GM18909 (cell line): Measurements from ENCODE around the gene TUBB2B.
"Not testable (repeated sequence)": the region's sequence is repeated elsewhere in the genome, so short reads cannot be mapped to it uniquely, and the experiment has no call there.

ENCODE experiments used
- ATAC-seq: cut with Tn5 transposase; IDR thresholded peaks from one replicate; pipeline ENCODE4 v1.9.1; 2021; ENCODE audit warnings: mild to moderate bottlenecking; ENCODE audit not compliant: unreplicated experiment, poor library complexity

The TUBB2B gene

DNA sequence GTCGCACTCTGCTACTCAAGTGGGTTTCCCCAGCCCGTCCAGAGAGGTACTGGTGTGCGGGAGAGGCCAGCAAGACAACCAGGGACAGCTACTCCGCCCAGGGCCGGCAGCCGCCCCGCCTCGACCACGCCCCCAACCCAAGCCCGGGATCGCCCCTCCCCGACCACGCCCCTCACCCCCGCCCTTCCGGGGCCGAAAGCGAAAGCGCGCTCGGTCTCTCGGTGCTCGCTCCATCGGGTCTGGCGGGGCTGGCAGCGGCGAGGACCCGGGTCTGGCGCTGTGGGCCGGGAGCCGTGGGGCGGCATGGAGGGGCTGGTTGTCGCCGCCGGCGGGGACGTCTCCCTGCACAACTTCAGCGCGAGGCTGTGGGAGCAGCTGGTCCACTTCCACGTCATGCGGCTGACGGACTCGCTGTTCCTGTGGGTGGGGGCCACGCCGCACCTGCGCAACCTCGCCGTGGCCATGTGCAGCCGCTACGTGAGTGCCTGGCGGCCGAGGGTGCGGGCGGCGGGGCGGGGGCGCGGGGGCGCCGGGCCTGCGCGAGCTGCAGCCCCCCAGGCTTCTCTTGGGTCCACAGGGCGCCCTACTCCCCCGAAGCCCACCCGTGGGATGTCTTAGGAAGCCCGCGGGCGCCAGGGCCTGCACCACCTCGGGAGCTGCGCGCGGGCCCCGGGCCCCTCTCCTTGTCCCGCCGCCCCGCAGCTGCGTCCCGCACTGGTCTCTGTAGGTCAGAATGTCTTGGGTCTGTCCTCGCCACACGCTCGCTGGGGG is 31.5 kb upstream of the TUBB2B start, which contains the start of gene PSMG4:
Gene PSMG4, plus strand, starts transcription at position 228 of the 771 bp plus-strand sequence. Its CDS starts 76 bp downstream, at position 304.
- ATAC-seq = peak; percentile 75

DNA sequence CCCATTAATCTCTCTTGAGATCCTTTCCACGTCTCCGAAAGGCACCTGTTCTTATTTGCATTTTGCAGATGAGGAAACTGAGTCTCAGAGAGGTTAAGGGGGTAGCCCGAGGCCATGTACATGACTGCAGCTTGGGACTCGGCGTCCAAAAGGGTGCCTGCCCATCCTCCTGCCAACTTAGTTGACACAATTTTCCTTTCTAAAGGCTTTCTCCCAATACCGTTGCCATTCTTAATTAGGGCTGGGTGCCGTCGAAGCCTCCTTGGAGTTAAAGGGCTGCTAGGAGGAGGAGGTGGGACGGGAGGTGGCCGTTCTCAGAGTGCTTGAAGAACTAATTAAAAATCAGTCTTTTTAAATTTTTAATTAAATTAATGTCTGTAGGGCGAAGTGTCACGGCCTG is 30.7 kb upstream of the TUBB2B start:
- ATAC-seq = no peak

GRCh38 chr6:3253597-3253961 is 26.1 kb upstream of the TUBB2B start:
- no peak for ATAC-seq

DNA sequence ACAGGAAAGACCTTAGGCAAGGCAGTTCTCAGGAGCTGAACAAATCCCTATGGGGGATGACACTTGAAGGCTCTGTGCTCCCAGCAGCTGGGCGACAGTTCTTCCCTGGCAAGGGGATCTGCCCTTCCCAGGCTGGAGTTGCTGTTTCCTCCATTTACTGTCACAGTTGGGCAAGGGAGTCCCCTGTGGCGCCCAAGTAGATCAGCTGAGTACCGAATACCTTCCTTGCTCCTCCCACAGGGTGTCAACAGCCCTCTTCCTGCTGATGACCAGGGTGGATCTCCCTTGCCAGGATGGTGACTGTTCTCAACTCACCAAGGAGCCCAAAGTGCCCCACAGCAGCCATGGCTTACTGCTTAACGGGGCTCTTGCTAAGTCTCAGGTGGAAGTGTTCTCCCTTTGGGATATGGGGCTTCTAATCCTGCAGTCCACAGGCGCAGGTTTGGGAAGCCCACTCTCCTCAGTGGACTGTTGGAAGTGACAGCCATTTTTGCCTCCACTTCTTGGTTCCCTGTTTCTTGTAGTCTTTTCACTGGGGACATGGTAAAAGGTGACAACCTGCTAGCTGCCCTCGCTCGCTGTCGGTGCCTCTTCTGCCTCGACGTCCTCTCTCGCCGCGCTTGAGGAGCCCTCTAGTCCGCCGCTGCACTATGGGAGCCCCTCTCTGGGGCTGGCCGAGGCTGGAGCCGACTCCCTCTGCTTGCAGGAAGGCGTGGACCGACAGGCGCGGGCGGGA is 25.6 kb upstream of the TUBB2B start:
- ATAC-seq = no peak

GRCh38 chr6:3252369-3252768 is 24.9 kb upstream of the TUBB2B start:
- ATAC-seq = no peak

- peak; percentile 63 for ATAC-seq
Measured at GRCh38 chr6:3251462-3252314, 24.2 kb upstream of the TUBB2B start.

DNA sequence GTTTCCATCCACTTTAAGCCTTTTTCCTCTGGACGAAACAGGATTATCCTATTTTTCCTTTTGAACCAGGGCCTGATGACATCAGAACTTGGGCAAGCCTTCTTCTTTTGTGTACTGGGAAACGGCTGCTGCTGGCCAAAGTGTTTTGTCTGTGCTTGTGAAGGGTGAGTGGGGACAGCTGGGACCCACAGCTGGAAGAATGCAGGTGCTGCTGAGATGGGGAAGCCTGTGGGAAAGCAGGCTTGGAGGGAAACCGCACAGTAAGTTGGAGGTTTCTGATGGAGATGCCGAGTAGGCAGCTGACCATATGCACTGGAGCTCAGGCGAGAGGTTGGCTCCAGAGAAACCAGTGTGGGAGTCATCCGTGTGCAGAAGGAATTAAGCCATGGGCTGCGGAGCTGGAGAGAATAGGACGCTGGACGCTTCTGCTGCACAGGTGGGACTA is 22.8 kb upstream of the TUBB2B start:
- ATAC-seq = no peak

GRCh38 chr6:3249821-3250220 is 22.4 kb upstream of the TUBB2B start:
- no peak for ATAC-seq

DNA sequence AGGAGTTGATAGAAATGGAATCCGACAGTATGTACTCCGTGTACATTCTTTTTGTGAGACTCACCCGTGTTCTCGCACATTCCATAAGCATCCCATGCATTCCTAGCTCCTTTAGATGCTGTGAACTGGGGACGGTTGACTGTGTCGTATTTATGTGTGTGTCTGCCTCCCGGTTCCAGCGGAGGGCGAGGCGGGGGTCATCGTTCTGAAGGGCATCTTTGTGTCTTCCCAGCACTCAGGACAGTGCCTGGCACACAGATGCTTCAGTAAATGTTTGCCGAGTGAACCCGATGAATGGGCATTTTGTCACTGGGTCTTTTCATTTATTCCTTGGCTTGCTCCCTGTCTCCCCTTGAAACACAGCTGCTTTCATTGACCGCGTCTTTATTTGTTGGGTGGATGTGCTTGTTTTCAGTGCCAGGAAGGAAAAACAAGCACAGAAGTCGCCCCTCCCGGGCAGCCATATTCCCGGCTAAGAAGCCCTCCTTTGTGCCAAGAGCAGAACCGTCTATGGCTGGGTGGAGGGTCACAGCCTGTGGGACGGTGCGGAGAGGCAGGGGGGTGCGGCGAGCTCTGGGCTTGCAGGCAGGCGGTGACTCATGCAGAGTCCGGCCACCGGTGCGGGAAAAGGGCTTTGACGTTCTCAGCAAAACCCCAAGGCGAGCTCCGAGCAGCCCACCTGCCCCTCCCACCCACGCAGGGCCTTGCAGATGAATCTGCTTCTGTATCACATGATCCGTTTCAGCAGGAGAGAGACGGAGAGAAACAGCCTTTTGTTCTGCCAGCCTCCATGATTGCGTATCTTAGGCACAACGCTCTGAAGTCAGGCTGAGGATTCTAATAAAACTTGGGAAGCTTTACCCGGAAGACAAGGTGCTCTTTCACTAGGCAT is 20.0 kb upstream of the TUBB2B start:
- ATAC-seq = no peak

- no peak for ATAC-seq
Measured at GRCh38 chr6:3245216-3245615, 17.8 kb upstream of the TUBB2B start.

- not testable (repeated sequence) for ATAC-seq
Measured at GRCh38 chr6:3244832-3245161, 17.3 kb upstream of the TUBB2B start.

- no peak for ATAC-seq
Measured at GRCh38 chr6:3244003-3244831, 16.8 kb upstream of the TUBB2B start.

- no peak for ATAC-seq
Measured at GRCh38 chr6:3242768-3243167, 15.3 kb upstream of the TUBB2B start.

DNA sequence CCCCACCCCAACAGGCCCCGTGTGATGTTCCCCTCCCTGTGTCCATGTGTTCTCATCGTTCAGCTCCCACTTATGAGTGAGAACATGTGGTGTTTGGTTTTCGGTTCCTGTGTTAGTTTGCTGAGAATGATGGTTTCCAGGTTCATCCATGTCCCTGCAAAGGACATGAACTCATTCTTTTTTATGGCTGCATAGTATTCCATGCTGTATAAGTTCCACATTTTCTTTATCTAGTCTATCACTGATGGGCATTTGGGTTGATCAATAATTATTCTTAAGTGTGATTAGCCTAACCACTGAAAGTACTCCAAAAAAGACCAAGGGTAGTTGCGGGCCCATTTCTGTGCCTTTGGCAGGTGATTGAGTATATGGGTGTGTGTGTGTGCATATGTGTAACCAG is 14.3 kb upstream of the TUBB2B start:
- not testable (repeated sequence) for ATAC-seq

DNA sequence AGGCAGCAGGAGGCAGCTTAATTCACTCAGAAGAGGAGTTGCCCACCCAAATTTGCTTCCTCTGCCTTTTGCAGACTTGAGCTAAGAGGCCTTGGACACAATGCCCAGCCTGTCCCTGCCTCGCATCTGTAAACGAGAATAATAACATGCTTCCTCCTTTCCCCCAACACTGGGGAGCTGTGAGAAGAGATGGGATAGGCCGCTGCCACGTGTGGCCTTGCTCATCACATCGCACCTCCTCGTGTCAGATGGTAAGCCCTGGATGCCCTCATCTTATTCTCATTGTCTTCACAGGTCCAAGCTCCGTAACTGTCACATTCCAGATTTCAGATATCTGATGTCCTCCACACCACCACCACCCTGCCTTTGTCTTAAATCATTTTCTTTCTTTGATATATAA is 13.1 kb upstream of the TUBB2B start:
- no peak for ATAC-seq

- ATAC-seq = no peak
Measured at GRCh38 chr6:3239110-3239830, 11.8 kb upstream of the TUBB2B start.

- no peak for ATAC-seq
Measured at GRCh38 chr6:3237761-3238662, 10.6 kb upstream of the TUBB2B start.
